Hematopoietic multipotent progenitor cell treated with erythropoietin and hydrocortisone succinate and interleukin-3 and kit ligand, for 8 days (in vitro differentiated cells): ENCODE data around the gene RADIL.

ENCODE experiments used
- DNase-seq: peaks from one replicate; pipeline ENCODE4 v3.0.0-alpha.2; 2015

Gene RADIL

GRCh38 chr7:4849390-4849789 is 34.1 kb downstream of the RADIL start:
- DNase-seq = peak; percentile 29

DNA sequence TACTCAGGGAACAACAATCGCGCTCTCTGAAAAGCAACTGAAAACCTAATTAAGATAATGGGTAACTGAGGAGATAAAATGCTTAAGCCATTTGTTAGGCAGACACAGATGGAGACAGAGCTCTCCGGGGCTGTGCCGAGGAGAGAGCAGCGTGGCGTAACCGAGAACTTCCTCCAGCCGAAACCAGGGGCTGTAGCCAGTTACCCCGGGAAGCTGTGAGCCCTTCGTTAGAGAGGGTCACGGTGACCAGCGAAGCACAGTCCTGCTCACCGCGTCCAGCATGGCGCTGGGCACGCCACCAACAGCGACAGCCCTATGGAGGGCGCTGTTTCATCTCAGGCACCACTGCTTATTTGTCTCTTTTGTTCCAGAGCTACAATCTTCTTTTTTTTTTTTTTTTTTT is 37.8 kb downstream of the RADIL start:
- no peak for DNase-seq

GRCh38 chr7:4842319-4843064 is 41.0 kb downstream of the RADIL start:
- DNase-seq = no peak

GRCh38 chr7:4841836-4842235 is 41.7 kb downstream of the RADIL start:
- DNase-seq = no peak

DNA sequence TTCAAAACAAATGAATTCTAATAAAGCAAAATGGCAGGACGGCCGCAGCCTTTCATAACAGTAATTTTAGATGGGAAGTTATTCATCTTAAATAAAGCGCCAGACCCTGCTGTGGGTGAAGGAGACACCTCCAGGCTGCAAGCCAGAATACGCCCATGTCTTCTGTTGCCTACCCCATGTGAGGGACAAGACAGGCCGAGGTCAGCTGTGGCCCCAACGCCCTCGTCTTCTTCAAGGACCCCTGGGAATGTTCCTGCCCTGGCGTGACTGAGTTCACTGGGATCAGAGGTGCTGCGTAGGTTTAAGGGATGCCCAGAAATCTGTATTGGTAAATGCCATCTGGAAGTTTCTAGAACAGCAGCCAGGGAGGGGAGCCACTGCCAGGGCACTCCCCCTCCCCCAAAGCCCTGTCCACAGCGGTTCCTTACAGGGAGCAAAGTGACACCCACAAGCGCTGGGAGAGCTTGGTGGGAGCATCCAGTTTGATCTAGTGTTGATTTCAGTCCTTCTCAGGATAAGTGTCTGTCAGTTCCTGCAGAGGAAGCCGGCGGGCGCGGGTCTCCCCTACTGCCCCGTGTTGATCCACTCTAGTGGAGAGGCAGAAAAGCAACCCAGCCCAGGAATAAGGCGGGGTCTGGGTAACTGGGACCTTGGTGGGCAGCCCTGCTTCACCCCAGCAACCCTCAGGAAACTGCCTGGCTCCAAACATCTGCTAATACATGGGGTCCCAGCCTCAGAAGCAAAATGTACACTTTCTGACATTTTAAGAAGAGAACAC is 42.3 kb downstream of the RADIL start:
- DNase-seq = no peak

DNA sequence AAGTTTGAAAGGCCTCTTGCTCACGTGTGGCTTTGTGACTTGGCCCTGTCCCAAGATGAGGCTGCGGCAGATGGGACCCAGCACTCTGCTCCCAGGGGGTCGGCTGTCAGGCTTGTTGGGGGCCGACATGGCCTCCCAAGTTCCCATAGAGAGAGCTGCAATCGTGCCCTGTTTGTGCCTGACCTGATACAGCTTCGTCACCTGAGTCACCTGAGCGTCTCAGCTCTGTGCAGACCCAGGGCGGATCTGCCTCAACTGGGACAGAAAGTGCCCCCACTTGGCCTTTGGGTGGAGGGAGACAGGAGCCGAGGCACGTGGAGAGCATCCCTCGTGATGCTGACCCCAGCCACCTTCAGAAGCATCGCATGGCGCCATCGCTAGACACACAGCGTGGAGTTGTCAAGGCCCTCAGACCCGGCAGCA is 43.4 kb downstream of the RADIL start:
- no peak for DNase-seq

- no peak for DNase-seq
These were observed 44.7 kb downstream of the RADIL start for GRCh38 chr7:4838626-4839334.

- no peak for DNase-seq
These were observed 45.5 kb downstream of the RADIL start for GRCh38 chr7:4837803-4838625.

DNA sequence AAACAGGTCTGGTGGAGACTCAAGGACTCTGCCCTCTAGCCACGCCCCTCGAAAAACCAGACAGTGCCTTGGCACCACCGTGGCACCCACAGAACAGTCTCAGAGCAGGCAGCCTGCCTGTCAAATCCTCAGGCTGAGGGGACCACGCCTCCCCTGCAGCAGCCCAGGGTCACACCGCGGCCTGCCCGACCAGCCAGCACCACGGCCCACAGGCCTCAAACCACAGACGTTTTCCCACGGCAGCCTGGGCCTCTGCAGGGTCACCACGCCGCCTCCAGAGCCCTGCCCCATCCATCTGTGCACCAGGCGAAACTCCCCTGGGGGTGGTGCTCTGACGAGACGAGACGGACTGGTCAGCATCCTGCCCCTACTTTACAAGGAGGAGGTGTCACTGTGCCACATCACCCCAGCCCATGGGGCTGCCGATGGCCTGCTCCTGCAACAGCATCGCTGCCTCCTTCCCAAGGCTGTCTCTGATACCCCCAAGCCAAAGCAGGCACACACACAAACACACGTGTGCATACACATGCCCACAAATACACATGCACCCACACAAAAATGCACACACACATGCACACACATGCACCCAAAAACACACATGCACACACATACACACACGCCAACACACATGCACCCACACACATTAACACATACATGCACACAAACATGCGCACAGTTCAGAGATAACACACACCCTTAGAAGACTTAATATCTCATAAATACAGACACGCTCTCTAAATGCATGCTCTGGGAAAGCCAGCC is 46.3 kb downstream of the RADIL start:
- DNase-seq = no peak

- DNase-seq = no peak
These were observed 47.3 kb downstream of the RADIL start for GRCh38 chr7:4836206-4836661.

DNA sequence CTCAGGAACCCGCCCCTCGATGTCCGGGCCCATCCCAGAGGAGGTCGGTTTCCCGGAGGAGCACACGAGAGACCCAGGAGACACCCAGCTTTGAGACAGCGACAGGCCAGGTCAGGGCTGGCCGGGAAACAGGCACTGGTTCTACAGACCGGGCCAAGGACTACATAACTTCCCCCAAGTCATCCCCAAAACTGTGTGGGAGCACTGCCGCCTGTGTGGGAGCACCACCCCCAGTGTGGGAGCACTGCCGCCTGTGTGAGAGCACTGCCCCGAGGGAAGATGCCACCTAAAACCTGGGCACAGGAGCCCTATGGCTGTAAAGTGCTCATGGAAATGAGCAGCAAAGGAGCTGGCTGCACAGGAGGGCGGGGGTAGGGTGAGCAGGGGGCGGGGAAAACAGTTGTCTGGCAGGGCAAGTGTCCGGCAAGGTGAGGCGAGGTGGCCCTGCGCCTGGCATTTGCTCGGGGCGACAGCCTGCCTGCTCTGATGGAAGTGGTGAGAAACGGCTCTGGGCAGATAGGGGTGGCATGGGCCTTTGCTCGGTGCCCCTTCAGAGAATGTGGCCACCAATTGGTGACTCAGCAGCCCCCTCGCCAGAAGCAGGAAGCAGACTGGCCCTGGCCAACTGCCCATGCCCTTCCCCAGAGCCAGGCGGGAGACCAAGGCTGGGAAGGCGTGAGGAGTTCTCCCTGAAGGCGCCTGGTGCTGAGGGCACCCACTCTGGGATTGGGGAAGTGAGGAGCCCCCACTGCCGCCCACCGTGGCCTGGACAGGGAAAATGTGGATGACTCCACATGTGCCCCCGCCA is 47.9 kb downstream of the RADIL start:
- DNase-seq = no peak

DNA sequence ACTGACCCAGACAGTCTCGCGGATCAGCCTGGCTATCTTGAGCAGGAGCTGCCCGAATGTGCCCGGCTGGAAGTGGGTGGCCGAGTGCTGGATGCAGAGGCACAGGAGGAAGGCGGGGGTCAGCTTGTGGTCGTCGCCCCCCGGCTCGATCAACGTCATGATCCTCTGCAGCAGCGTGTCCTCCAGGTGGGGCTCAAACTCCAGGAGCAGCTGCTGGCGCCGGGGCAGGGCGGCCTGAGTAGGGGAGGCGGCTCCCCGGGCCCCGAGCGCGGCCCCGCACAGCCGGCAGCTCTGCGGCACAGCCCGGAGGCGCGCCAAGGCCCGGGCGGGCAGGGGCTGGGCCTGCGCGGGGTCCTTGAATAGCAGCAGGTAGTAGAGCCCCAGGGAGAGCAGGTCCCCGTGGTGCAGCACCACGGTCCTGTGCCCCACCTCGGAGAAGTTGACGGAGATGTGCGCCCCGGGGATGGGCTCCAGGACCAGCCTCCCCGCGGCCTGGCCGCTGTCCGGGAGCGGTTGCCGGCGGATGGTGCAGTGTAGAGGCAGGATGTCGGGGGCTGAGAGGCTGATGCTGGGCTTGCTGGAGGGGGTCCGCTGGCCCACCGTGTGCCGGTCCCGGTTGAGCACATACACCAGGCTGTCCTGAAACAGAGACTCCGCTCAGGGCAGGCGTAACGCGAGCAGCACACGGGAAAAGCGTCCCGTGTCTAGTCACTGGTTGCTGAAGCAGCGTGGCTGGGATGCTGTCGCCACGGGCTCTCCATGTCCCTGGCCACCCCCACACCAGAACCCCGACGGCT is 48.7 kb downstream of the RADIL start:
- no peak for DNase-seq

- DNase-seq = no peak
These were observed 49.6 kb downstream of the RADIL start for GRCh38 chr7:4833691-4834600.

DNA sequence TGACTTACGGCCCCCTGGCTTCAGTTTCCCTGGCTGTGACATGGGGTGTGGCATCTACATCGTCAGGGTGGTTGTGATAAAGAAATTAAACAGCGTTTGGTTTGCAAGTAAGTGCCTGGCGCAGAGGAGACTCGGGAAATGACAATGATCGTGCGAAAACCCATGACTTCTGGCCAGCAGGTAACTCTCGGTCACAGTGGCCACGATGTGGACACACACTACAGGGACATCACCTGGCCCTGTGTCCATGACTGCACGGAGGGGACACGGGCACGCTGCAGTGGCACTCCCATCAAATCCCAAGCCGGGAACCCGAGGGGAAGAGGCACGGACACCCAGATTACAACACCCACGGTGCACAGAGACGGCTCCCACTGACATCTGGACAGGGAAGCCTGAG is 50.3 kb downstream of the RADIL start:
- no peak for DNase-seq

- no peak for DNase-seq
These were observed 50.8 kb downstream of the RADIL start for GRCh38 chr7:4832711-4833110.

DNA sequence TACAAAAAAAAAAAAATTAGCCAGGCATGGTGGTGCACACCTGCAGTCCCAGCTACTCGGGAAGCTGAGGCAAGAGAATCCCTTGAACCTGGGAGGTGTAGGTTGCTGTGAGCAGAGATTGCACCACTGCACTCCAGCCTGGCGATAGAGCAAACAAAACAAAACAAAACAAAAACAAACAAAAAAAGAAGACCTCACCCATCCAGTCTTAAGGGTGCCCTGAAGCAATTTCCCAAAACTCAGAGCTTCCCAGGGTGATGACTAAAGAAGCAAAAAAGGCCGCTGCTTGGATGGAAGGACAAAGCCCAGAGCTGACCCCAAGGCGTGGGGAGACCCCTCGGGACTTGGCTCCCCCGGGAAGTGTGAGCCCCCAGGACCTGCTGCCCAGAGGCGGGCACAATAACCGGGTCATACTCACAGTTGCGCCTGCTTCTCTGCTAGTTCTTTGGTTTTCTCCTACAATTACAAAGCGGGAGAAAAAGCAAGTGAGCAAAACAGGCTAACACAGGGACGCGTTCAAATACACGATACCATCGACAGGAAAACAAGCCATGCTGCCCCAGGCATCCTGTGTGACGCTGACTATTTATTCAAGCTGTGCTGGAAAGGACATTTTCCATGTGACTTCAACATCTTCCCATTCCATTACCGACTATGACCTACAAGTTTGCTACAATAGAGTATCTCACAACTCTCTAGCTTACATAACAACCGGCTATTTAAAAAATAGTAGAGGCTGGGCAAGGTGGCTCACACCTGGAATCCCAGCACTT is 51.6 kb downstream of the RADIL start:
- no peak for DNase-seq

DNA sequence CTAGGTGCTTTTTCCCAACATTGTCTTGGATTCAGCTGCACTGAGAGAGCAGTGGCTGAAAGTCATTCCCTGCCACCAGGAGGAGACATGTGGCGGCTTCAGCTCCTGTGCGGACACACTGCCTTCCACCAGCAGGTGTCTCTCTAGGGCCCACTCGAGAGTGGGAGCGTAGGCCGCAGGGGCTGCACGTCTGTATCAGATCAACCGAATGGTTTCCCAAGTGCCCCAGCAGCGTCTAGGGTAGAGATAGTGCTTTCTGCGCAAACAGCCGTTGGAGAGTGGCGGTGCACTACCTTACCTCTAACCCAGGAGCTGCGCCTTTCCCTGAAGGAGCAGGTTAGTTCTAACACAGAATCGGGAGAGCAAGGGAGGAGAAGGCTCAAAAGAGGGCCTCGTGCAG is 53.3 kb downstream of the RADIL start:
- peak; percentile 87 for DNase-seq

DNA sequence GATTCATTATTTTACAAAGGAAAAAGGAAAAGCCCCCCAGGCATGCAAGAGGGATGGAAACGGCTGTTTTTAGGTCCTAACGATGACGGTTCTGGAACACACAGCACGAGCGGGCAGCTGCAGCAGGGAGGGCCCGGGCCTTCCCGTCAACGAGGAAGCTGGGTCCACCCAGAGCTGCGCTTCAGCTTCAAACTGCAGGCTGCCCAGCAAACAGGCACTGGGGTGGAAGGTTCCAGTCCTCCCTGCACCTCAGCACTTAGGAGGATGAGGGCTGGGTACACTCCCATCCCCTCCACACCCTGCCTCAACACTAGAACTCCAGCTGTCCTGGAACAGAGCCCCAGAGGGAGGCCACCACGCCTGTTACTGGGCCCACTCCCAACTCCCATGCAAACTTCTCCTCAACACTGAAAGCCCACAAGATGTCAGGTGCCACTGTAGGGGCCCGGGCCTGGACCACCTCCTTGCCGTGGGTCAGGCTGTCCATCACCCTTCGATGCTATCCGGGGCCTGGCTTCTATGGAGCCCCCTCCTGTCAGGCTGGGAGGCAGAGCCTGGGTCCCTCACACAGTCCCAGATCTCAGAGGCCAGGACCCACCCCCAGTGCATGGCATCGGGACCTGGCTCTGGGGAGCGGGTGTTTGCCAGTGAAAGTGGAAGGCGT is 54.7 kb downstream of the RADIL start:
- no peak for DNase-seq
